Eye (tissue), 1 donor: Measurements from ENCODE around the gene H1-8.
A peak's percentile ranks its signal among the peaks of the same experiment; 100 is the strongest.
"Not testable (repeated sequence)": the region's sequence is repeated elsewhere in the genome, so short reads cannot be mapped to it uniquely, and the experiment has no call there.

Source experiments
- DNase-seq: peaks from one replicate; pipeline ENCODE4 v3.0.0-alpha.2; 2015

The H1-8 gene

DNA sequence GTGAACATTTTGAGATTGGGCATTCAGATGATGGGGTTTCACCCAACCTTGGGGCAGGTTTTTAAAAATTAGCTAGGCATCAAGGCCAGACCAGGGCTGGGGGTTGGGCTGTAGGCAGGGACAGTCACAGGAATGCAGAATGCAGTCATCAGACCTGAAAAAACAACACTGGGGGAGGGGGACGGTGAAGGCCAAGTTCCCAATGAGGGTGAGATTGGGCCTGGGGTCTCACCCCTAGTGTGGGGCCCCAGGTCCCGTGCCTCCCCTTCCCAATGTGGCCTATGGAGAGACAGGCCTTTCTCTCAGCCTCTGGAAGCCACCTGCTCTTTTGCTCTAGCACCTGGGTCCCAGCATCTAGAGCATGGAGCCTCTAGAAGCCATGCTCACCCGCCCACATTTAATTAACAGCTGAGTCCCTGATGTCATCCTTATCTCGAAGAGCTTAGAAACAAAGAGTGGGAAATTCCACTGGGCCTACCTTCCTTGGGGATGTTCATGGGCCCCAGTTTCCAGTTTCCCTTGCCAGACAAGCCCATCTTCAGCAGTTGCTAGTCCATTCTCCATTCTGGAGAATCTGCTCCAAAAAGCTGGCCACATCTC is 8.4 kb upstream of the H1-8 start:
- DNase-seq: peak; percentile 31

DNA sequence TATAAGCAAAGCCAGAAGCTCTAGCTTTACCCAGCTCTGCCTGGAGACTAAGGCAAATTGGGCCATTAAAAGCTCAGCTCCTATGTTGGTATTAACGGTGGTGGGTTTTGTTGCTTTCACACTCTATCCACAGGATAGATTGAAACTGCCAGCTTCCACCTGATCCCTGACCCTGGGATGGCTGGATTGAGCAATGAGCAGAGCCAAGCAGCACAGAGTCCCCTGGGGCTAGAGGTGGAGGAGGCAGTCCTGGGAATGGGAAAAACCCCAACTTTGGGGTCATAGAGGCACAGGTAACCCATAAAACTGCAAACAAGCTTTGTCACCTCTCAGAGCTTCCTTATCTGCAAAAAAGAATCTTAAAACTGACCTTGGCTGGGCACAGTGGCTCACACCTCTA is 7.9 kb upstream of the H1-8 start:
- DNase-seq: no peak

DNA sequence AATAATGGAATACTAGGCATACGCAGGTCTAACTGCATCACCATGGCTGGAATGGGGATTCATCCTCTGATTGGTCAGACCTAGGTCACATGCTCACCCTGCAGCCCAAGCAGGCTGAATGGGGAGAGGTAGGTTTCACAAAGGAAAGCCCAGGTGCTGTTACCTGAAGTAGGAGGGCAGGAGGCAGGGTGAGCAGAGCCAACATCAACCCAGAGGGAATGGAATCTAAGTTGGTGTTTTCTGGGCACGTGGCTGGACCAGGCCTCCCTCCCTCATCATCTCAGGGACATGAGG is 6.7 kb upstream of the H1-8 start:
- no peak for DNase-seq

DNA sequence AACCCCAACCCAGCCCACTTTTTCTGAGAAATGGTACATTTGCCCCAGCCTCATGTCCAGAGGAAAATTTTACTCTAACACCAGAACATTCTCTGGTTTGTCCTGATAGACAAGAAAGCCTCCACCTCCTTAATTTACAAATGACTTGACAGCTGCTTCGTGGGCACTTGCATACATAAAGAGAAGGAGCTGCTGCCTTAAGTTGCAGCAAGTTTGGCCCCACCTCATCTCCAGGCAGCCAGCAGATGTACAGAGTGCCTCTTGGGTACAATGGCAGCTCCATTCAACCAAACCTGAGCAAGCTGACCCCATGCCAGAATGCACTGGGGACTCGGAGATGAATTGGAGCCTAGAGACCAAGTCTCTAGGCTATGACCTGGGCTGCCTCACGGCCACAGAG is 6.2 kb upstream of the H1-8 start:
- DNase-seq: no peak

DNA sequence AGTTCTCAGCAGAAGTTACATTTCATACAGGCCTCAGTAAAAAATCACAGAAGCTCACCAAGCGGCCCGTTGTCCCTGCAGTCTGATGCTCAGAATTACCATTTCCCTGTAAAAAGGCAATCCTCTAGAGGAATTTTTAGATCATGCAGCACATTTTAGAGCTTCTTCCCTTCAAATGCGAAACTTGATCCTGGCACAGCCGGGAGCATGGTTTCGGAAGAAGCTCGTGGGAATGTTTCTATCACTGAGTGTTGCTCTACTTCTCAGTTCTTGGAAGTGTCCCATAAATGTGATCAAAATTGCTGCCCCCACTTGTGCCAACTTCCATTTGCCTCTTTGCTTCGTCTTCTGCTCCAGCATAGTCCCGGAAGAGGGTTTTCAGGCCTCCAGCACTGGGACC is 3.8 kb upstream of the H1-8 start:
- DNase-seq: no peak

DNA sequence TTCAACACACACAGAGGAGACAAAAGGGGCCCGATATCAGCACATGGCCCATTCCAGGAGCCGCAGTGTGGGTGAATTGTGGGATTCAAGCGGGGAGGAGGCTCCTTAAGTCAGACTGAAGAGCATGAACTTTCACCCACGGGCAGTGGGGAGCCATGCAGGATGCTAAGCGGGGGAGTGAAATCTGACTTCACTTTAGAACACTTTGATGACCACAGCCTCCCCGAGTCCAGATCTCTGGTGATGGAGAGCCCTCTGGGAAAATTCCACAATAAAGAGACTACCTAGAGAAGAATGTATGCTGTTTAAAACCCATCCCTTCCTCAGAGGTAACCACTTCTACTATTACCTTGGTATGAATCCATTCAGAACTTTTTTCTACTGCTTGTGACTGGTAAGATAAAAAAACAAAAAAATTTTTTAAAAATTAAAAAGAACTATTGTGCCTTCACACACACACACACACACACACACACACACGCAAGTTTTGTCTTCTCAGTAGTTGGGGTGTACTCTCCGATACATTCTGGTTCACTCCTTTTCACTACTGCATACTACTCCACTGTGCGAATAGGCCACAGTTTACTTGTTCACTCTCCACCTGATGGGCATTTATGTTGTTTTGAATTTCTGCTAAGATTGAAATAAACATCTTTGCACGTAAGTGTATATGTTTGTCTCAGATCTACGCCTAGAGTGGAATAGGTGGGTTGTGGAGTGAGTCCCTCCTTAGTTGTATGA is 2.0 kb upstream of the H1-8 start:
- DNase-seq: no peak

DNA sequence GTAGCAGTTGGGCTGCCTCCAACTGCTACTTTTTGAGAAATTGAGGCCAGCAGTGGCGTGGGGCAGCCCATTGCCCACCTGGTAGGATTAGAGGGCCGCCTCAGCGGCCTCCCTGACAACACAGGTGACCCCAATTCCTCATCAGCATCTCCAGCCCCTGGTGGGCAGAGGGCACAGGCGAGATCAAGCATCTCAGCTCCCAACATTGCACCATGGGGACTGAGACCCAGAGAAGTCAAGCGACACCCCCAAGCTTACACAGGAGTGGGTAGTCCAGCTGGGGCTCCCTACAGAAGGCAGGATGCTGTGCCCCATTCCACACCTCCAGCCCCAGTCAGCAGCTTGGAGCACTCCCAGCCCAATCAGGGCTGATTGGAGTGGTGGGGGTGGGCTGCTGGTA is 228 bp upstream of the H1-8 start:
- DNase-seq: no peak

DNA sequence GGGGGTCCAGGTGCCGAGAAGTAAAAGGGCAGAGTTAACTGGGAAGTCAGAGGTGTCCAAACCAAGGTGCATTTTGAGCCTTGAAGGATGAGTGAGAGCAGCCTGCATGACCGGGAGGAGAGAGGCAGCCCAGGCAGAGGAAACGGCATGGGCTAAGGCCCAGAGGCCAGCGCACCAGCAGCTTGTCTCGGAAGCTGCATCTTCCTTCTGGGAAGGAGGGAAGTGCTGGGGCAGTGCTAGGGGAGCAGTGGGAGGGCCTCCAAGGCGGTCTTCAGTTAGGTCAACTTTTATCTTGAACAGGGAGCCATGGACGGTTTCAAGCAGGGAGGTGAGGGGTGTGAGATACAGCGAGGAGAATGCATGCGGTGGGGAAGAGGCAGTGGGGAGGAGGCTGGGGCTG is 1.0 kb downstream of the H1-8 start:
- no peak for DNase-seq

DNA sequence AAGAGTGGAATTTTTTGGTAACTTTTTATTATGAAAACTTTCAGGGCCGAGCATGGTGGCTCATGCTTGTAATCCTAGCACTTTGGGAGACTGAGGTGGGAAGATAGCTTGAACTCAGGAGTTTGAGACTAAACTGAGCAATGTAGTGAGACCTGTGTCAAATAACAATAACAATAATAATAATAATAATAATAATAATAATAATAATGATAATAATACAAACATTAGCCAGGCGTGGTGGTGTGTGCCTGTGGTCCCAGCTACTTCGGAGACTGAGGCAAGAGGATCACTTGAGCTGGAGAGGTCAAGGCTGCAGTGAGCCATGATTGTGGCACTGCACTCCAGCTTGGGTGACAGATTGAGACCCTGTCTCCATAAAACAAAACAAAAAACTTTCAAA is 3.0 kb downstream of the H1-8 start:
- not testable (repeated sequence) for DNase-seq

DNA sequence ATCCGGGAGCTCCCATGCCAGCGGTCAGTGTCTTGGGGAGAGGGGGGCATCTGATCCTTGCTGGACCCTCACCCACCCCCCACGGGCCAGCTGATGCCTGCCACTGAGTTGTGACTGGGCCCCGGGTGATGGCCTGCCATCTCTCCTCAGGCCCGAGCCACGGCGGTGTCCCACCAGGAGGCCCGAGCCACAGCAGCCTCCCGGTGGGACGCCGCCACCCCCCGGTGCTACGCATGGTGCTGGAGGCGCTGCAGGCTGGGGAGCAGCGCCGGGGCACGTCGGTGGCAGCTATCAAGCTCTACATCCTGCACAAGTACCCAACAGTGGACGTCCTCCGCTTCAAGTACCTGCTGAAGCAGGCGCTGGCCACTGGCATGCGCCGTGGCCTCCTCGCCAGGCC is 4.3 kb downstream of the H1-8 start:
- DNase-seq: no peak

DNA sequence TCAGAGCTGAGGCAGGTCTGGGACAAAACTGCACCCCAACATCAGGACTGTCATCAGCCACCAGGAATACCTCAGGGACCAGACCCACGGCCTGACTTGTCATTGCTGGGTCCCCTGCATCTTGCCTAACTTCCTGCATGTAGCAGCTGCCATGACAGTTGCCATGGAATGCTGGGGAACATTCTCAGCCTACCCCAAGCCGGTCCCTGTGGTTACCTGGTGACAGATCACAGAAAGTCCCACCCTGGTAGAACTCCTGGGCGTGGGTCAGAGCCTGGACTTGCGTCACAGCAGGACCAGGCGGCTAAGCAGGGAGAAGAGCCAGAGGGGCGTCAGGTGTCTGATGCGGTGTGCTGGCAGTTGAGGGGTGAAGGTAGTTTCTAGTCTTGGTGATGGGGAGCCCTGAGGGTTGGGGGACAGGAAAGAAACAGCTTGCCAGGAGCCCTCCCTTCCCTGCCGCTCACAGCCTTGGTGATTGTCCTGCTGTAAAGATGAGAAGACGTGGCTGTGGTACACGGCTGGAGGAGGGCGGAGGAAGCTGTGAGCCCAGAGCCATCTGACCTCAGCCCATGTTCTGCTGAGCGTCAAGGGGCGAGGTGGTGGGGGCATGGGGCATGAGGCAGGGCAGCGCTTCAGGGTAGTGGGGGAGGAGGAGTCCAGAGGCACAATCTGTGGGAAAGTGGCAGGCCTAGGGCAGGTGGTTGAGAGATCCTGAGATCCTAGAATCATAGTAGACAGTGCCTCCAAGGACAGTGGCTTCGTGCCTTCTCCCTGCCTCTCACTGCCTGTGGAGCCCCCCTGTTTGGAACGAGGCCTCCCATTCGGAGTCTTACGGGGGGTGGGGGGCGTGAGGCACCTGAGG is 5.4 kb downstream of the H1-8 start:
- DNase-seq: no peak

DNA sequence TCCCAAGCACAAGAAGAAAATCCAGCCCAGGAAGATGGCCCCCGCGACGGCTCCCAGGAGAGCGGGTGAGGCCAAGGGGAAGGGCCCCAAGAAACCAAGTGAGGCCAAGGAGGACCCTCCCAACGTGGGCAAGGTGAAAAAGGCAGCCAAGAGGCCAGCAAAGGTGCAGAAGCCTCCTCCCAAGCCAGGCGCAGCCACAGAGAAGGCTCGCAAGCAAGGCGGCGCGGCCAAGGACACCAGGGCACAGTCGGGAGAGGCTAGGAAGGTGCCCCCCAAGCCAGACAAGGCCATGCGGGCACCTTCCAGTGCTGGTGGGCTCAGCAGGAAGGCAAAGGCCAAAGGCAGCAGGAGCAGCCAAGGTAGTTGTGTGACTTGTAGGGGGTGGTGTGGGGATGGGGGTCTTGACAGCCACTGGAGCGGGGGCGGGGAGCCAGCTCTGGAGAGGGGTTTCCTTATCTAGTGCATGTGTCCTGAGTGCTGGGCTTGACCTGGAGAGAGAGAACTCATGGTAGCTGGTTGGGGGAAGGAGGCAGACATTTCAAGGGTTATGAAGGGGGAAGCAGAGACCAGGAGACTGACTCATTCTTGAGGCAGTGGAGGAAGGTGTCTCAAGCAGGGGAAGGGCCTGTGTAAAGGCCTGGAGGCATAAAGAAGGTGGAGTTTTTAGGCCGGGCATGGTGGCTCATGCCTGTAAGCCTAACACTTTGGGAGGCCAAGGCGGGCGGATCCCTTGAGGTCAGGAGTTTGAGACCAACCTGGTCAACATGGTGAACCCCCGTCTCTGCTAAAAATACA is 6.2 kb downstream of the H1-8 start:
- DNase-seq: no peak

DNA sequence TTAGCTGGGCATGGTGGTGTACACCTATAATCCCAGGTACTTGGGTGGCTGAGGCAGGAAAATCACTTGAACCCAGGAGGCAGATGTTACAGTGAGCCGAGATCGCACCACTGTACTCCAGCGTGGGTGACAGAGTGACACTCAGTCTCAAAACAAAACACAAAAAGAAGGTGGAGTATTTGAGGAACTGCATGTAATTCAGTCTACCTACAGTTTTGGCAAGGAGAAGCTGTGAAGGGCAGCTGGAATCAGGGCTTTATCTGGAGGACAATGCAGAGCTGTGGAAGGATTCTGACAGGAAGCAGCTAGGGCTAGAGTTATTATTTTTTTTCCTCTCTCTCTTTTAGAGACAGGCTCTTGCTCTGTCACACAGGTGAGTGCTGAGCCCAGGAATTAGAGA is 6.8 kb downstream of the H1-8 start:
- DNase-seq: no peak

DNA sequence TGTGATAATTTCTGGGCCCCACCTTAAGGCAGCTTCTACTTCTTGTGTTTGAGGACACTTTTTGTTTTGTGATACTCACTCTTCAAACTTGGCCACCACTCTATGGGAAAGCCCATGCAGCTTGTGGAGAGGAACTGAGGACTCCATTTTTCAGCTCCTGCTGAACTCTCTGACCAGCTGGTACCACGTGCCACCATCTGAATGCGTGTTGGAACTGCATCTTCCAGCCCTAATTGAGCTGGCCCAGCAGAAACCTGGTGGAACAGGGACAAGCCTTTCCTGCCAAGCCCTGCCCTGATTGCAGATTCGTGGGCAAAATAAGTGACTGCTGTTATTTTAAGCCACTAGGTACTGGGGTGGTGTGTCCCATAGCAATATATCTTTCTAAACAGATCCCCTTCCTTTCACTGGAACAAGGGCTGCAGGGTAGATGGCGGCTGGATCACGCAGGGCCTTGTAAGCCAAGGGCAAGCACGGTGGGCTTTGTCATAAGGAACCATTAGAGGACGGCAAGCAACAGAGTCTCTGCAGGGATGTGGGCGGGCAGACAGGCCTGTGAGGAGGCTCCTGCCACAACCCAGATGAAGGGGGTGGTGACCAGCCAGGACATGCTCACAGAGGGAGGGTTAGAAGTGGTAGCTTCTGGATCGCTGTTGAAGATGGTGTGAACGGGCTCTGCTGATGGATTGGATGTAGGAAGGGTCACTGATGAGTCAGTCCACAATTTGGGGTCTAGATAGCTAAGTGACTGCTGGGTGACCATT is 9.5 kb downstream of the H1-8 start:
- DNase-seq: no peak

DNA sequence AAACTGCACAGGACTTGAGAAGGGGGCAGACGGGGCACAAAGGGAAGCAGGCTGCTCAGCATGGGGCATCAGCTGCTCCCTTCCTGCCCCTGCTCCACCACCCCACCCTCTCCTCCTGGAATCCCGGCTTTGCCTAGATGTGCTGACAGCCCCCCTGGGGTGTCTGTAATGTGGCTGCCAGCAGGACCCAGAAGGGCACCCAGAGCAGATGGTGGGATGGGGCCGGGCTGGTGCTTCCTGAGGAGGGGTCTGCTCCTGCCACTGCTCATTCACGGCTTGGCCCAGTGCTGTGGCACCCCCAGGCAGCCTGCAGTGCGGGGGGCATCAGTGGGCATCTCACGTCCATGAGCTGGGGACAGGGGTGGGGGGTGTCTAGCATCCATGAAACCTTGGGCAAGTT is 10.2 kb downstream of the H1-8 start:
- DNase-seq: no peak

DNA sequence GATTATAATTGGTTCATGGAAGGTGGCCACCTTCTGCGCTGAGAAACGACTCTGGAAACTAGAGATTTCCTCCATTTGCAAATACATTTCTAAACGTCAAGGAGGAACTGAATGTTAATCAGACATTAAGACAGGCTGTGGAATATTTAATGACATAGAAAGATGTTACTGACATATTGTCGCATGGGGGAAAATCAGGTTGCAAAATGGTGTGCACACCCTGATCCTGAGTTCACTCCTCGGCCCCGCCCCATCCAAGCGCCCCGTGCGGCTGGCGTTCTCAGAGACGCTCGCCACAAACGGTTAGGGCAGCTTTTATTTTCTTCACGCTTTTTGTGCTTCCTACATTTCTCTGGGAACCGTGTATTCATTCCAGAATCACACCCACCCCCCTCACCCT is 10.7 kb downstream of the H1-8 start:
- DNase-seq: no peak

DNA sequence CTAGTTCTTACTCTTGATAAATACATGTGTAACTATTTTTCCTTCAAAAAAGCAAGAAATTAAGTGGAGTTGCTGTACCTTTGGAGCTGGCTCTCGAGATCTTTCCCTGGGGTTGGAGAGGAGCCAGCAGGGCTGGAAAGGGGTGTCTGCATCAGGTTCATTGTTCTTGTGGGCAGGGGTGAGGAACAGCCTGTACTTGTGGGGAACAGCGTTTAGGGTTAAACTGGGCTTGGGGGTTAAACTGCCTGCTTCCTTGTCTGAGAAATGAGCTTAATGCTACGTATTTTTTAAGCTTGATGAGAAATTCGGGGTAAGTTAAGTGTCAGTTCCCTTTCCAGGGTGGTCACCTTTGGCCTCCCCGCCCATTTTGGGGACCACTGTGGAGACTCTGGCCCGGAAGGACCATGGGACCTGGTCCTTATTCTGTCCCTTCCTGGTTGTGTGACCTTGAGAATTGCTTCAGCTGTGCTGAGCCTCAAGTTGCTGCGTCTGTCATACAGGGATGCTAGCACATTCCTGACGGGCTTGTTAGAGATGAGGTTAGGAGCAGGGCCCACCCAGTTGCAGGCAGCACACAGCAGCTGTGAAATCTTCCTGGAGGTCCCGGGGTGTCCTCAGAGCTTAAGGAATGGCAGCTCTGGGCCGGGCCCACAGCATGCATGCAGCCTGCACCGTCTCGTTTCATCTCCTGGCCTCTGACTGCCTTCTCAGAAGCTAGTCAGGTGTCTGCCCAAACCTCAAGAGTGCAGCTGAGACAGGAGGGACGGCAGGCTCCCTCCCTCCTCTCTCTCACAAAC is 11.6 kb downstream of the H1-8 start:
- peak; percentile 54 for DNase-seq

DNA sequence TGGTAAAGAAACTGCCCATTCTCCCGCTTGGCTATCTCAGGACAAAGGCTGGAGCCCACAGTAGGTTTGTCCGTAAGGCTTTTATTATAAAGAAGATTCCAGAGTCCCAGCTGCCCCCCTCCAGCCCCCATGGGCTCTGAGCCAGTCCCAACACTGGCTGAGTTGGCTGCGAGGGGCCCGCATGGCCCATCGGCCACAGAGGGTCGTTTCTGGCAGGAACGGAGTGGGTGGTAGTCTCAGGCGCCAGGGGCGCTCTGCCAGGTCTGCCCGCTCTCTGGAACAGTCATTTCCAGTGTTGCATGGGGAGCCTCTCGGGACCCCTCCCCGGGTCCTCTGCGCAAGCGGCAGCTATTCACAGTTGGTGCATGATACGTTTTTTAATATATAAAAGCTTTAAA is 12.2 kb downstream of the H1-8 start:
- no peak for DNase-seq

DNA sequence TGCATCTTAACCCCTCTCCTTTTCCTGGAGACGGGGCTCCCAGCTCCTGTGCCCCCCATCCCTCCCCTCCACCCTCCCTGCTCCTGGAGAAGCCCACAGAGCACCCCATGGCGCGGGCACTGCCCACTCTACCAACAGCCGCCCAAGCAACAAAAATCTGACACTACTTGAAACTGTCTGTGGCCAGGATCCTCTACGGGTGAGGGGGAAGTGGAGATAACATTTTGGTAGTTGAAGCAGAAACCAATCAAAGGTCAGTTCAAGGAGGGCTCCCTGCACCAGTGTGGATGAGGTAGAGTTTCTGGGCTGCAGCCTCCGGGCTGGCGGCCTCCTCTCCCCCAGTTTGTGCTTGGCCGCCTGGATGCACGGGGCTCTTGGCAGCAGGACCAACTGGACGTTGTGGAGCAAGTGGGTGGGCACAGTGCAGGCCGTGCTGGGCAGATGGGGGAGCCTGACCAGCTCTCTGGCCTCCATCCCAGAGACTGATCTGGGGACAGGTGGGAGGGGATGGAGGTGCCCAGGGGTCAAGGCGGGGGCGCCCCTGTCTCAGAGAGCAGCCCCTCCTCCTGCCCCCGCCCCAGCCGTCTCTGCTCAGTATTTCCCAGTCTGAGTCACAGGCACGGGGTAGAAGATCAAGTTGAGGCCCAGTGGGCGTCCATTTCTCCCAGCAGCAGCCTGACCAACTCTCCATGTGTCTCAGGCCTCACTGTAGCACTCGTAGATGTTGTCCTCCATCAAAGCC is 12.8 kb downstream of the H1-8 start:
- DNase-seq: no peak

DNA sequence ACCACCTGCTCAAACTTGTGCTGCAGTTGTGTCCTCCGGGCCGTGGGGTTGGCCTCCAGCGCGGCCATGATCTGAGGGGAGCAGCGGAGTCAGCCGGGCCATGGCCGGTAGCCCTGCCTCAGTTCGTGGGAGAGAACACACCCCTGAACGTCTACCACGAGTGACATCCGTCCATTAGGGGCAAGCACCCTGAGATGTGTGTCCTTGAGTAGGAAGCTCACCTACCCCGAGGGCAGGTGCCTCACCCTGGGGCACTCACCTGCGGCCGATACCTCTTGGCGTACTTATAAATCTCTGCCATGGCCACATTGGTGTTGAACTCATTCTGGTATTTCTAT is 13.4 kb downstream of the H1-8 start:
- no peak for DNase-seq

DNA sequence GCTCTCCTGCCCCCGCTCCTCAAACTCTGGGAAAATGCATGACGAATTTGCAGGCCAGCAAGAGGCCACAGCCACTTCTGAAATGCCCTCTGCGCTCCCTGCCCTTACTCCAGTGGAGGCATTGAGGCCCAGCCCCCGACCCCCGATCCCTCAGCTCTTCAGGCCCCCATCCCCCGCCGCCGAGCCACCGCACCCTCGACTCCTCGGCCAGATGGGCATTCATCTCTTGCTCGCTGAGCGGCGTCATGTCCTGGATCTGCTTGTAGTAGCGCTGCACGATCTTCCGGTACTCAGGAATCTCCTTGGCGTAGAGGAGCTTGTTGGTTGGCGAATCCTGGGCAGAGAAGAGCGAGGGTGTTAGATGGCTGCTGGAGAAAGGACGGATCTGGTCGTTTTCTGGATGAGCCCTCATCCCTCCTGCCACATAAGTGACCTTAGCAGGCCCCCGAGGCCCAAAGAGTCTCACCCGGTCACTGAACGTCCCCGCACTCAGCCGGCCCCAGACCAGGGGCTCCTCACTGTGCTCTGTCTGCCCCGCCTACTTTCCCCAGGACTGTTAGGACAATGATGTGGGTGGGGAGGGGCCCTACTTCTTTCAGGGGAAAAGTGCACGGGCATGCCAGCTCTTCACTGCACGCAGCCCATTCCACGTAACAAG is 14.0 kb downstream of the H1-8 start:
- peak; percentile 52 for DNase-seq
